ENCODE data around the gene ALB. TPM values are rescaled to one million over a fixed set of nuclear protein-coding genes. Genes with fewer than 3 reads are reported as not detected.

The ALB gene
- total RNA-seq, 1 experiment from 2014 or later = not detected

GRCh38 chr4:73409012-73409862, 5.2 kb downstream of the ALB start:
- no peak for DNase-seq (ENCODE audit: low read depth)

DNA sequence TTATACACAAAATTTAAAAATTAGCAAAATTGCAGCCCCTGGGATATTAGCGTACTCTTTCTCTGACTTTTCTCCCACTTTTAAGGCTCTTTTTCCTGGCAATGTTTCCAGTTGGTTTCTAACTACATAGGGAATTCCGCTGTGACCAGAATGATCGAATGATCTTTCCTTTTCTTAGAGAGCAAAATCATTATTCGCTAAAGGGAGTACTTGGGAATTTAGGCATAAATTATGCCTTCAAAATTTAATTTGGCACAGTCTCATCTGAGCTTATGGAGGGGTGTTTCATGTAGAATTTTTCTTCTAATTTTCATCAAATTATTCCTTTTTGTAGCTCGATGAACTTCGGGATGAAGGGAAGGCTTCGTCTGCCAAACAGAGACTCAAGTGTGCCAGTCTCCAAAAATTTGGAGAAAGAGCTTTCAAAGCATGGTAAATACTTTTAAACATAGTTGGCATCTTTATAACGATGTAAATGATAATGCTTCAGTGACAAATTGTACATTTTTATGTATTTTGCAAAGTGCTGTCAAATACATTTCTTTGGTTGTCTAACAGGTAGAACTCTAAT, 6.0 kb downstream of the ALB start:
- DNase-seq (ENCODE audit: low read depth) = no peak

- no peak for DNase-seq (ENCODE audit: low read depth)
Measured at GRCh38 chr4:73410916-73411730, 7.0 kb downstream of the ALB start.

GRCh38 chr4:73411731-73412414, 7.8 kb downstream of the ALB start:
- DNase-seq (ENCODE audit: low read depth) = no peak

- no peak for DNase-seq (ENCODE audit: low read depth)
Measured at GRCh38 chr4:73413294-73413755, 9.2 kb downstream of the ALB start.

GRCh38 chr4:73414936-73415271, 10.8 kb downstream of the ALB start:
- no peak for DNase-seq (ENCODE audit: low read depth)

- DNase-seq (ENCODE audit: low read depth) = no peak
Measured at GRCh38 chr4:73415807-73416238, 11.7 kb downstream of the ALB start.

GRCh38 chr4:73416423-73417087, 12.5 kb downstream of the ALB start:
- DNase-seq (ENCODE audit: low read depth) = no peak

DNA sequence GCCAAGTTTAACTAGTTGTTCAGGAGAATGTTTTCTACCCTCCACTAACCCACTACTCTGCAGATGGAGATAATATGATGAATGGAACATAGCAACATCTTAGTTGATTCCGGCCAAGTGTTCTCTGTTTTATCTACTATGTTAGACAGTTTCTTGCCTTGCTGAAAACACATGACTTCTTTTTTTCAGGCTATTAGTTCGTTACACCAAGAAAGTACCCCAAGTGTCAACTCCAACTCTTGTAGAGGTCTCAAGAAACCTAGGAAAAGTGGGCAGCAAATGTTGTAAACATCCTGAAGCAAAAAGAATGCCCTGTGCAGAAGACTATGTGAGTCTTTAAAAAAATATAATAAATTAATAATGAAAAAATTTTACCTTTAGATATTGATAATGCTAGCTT, 13.3 kb downstream of the ALB start:
- no peak for DNase-seq (ENCODE audit: low read depth)

DNA sequence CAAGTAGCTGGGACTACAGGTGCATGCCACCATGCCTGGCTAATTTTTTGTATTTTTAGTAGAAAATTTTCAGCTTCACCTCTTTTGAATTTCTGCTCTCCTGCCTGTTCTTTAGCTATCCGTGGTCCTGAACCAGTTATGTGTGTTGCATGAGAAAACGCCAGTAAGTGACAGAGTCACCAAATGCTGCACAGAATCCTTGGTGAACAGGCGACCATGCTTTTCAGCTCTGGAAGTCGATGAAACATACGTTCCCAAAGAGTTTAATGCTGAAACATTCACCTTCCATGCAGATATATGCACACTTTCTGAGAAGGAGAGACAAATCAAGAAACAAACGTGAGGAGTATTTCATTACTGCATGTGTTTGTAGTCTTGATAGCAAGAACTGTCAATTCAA, 13.9 kb downstream of the ALB start:
- no peak for DNase-seq (ENCODE audit: low read depth)

DNA sequence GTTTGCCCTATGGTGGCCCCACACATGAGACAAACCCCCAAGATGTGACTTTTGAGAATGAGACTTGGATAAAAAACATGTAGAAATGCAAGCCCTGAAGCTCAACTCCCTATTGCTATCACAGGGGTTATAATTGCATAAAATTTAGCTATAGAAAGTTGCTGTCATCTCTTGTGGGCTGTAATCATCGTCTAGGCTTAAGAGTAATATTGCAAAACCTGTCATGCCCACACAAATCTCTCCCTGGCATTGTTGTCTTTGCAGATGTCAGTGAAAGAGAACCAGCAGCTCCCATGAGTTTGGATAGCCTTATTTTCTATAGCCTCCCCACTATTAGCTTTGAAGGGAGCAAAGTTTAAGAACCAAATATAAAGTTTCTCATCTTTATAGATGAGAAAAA, 14.6 kb downstream of the ALB start:
- no peak for DNase-seq (ENCODE audit: low read depth)

DNA sequence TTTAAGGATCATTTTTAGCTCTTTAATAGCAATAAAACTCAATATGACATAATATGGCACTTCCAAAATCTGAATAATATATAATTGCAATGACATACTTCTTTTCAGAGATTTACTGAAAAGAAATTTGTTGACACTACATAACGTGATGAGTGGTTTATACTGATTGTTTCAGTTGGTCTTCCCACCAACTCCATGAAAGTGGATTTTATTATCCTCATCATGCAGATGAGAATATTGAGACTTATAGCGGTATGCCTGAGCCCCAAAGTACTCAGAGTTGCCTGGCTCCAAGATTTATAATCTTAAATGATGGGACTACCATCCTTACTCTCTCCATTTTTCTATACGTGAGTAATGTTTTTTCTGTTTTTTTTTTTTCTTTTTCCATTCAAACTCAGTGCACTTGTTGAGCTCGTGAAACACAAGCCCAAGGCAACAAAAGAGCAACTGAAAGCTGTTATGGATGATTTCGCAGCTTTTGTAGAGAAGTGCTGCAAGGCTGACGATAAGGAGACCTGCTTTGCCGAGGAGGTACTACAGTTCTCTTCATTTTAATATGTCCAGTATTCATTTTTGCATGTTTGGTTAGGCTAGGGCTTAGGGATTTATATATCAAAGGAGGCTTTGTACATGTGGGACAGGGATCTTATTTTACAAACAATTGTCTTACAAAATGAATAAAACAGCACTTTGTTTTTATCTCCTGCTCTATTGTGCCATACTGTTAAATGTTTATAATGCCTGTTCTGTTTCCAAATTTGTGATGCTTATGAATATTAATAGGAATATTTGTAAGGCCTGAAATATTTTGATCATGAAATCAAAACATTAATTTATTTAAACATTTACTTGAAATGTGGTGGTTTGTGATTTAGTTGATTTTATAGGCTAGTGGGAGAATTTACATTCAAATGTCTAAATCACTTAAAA, 15.3 kb downstream of the ALB start:
- DNase-seq (ENCODE audit: low read depth) = no peak

- DNase-seq (ENCODE audit: low read depth) = no peak
Measured at GRCh38 chr4:73420615-73421014, 16.5 kb downstream of the ALB start.

DNA sequence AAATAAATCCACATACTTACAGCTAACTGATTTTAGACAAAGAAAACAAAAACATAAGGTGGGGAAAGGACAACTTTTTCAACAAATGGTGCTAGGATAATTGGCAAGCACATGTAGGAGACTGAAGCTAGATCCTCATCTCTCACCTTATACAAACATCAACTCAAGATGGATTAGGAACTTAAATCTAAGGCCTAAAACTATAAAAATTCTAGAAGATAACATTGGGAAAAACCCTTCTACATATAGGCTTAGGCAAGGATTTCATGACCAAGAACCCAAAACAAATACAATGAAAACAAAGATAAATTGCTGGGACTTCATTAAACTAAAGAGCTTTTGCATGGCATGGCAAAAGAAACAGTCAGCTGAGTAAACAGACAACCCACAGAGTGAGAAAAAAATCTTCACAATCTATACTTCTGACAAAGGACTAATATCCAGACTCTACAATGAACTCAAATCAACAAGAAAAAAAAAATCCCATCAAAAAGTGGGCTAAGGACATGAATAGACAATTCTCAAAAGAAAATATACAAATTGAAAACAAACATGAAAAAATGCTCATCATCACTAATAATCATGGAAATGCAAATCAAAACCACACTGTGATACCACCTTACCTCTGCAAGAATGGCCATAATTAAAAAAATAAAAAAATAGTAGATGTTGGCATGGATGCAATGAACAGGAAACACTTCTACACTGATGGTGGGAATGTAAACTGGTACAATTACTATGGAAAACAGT, 17.8 kb downstream of the ALB start:
- DNase-seq (ENCODE audit: low read depth) = no peak

GRCh38 chr4:73422458-73422752, 18.3 kb downstream of the ALB start:
- DNase-seq (ENCODE audit: low read depth) = no peak

DNA sequence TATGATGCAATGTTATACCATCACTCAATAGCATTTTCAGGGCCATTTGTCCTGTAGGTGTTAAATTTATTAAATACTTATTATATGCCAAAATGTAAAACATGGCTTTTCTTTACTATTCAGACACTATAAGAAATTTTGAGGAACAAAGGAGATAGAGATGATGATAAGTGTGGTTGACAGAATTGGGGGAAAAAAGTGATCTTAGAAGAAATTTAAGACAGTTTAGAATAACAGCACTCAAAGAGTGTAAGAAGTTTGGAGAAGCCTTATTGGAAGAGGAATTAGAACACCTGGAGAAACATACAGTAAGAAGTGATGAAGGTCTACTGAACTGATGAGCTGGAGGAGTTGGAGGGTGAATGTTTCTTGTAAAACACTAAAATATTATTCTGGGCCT, 19.1 kb downstream of the ALB start:
- no peak for DNase-seq (ENCODE audit: low read depth)

- no peak for DNase-seq (ENCODE audit: low read depth)
Measured at GRCh38 chr4:73426666-73427065, 22.6 kb downstream of the ALB start.

DNA sequence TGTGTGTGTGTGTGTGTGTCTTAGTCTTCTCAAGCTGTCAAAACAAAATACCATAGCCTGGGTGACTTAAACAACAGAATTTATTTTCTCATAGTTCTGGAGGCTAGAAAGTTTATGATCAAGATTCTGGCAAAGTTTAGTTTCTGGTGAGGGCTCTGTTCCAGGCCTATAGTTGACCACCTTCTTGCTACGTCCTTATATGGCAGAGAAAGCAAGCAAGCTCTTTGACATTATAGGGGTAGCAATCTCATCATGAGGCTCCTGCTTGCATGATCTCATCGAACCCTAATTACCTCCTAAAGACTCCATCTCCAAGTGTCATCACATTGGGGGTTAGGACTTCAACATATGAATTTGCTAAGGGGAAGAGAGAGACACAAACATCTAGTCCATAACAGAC, 25.0 kb downstream of the ALB start:
- no peak for DNase-seq (ENCODE audit: low read depth)

DNA sequence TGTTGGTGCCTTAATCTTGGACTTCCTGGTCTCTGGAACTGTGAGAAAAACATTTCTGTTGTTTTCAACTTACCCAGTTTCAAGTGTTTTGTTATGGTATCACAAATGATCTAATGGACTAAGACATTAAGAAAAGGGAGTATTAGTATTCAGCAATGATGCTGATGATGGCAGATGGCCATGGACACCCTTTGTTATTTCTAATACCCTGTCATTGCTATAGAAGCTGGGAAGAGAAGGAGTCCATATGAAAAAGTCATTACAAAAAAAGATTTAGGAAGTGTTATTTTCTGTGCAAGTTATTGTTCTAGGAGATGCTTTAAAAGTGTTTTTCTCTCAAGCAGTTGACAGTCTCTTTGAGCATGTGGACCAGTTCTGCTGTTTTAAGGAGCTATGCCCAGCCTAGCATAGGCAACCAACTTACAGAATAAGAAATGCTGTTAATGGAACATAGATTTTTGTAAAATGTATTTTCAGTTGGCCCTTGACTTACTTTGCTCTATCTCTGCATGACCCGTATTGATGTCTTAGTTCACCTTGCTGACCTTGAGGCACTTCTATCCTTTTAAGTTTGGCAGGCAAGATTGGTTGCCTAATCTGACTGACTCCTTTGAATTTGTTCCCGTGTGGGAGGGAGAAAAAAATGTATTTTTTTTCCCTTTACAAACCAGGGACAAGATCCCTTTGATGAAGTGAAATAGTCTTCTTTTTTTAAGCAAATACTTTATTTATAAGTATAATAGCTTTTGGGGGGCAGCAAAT, 25.9 kb downstream of the ALB start:
- DNase-seq (ENCODE audit: low read depth) = no peak
